Hepatocyte (in vitro differentiated cells): ENCODE measurements around the gene BEND6. TPM values are rescaled to one million over a fixed set of nuclear protein-coding genes. Genes with fewer than 3 reads are reported as not detected.

Experiments used
- DNase-seq: peaks from one replicate; pipeline ENCODE4 v3.0.0-alpha.2; 2016; ENCODE audit warnings: low spot score
- H2AFZ ChIP-seq: fragments of 200-600 bp; sonication (generic); 2 replicates; pipeline ENCODE4 v1.6.0; 2016; ENCODE audit warnings: antibody characterized with exemption, mild to moderate bottlenecking
- H3K27ac ChIP-seq: fragments of 200-600 bp; sonication (generic); 2 replicates; pipeline ENCODE4 v1.5.1; 2016; ENCODE audit warnings: mild to moderate bottlenecking
- H3K27me3 ChIP-seq: fragments of 200-600 bp; sonication (generic); 2 replicates; pipeline ENCODE4 v1.6.1; 2016
- H3K36me3 ChIP-seq: fragments of 200-600 bp; sonication (generic); replicated peaks from 2 replicates; pipeline ENCODE4 v1.5.1; 2016; ENCODE audit warnings: low read depth; ENCODE audit not compliant: insufficient read depth
- H3K4me1 ChIP-seq: fragments of 200-600 bp; sonication (generic); 2 replicates; pipeline ENCODE4 v1.5.1; 2016; ENCODE audit warnings: mild to moderate bottlenecking, moderate library complexity; ENCODE audit not compliant: insufficient read depth
- H3K4me2 ChIP-seq: fragments of 200-600 bp; sonication (generic); 2 replicates; pipeline ENCODE4 v1.6.0; 2016
- H3K4me3 ChIP-seq: fragments of 200-600 bp; sonication (generic); 2 replicates; pipeline ENCODE4 v1.5.1; 2016; ENCODE audit warnings: mild to moderate bottlenecking
- H3K79me2 ChIP-seq: fragments of 200-600 bp; sonication (generic); 2 replicates; pipeline ENCODE4 v1.6.0; 2017; ENCODE audit warnings: mild to moderate bottlenecking
- H3K9me2 ChIP-seq: fragments of 200-600 bp; sonication (generic); replicated peaks from 2 replicates; pipeline ENCODE4 v1.6.0; 2017; ENCODE audit warnings: mild to moderate bottlenecking; ENCODE audit not compliant: insufficient read depth
- H3K9me3 ChIP-seq: fragments of 200-600 bp; sonication (generic); 2 replicates; pipeline ENCODE4 v1.5.1; 2016; ENCODE audit warnings: low read depth, mild to moderate bottlenecking
- H4K20me1 ChIP-seq: fragments of 200-600 bp; sonication (generic); 2 replicates; pipeline ENCODE4 v1.6.0; 2016; ENCODE audit warnings: mild to moderate bottlenecking; ENCODE audit not compliant: insufficient read depth, poor library complexity, severe bottlenecking
- CTCF ChIP-seq: fragments of 200-600 bp; sonication (generic); IDR thresholded peaks from 2 replicates; pipeline ENCODE4 v1.5.1; 2016; ENCODE audit warnings: antibody characterized with exemption, mild to moderate bottlenecking; ENCODE audit not compliant: poor library complexity
- EZH2 ChIP-seq: fragments of 200-600 bp; sonication (generic); IDR thresholded peaks from 2 replicates; pipeline ENCODE4 v1.6.1; 2016; ENCODE audit warnings: antibody characterized with exemption, mild to moderate bottlenecking, borderline replicate concordance
- EZH2phosphoT487 ChIP-seq: fragments of 200-600 bp; sonication (generic); IDR thresholded peaks from one replicate; pipeline ENCODE4 v1.6.1; 2018; ENCODE audit warnings: antibody characterized with exemption, mild to moderate bottlenecking, low read depth, moderate library complexity; ENCODE audit not compliant: unreplicated experiment, severe bottlenecking
- WGBS: methylation state at CpG from one replicate; pipeline ENCODE4 v1.1.6; 2016; ENCODE audit warnings: low lambda C conversion rate; ENCODE audit errors: missing lambda C conversion rate; 5-methylcytosine and 5-hydroxymethylcytosine counted together
- polyA plus RNA-seq: library from polyadenylated mRNA; unstranded; fragments of >200 nt; fragmentation: Nextera tagmentation; extraction: Ambion mirVana; gene quantifications from 2 replicates; pipeline ENCODE4 v1.2.1, GENCODE V29; 2016
- total RNA-seq: library from RNA; depleted of rRNA; stranded (reverse); fragments of >200 nt; gene quantifications from 2 replicates; pipeline ENCODE4 v1.2.3, GENCODE V29; 2014

BEND6 gene
- total and polyA plus RNA-seq, 2 experiments from 2014 or later, result 1.2 to 2.0 TPM

DNA sequence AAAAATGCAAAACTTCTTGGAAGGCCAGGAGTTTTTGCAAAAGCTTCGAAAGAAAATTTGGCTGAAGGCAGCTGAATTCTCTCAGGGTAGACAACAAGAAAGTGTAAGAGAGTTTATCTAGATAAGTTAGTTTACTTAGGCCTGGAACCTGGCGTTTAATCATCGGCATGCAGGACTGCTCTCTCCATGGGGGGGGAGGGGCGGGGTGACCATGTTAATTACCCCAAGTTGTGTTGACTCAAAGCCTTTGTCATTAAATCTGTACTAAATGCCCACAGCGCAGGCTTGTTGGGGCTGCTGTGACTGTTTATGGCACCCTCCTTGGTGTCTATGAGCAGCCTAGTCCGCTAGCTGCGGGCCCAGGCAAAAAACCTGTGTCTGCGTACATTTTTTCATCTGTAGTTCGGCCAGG lies 115.0 kb downstream of the BEND6 start:
- Histone ChIP-seq H3K4me2 (no peak overlapping the region), H3K36me3 (no peaks in the 10 kb centered on the region), H3K27me3 (no peaks in the 10 kb centered on the region), H3K4me1 (no peaks in the 10 kb centered on the region), H2AFZ (no peak overlapping the region), H3K4me3 (no peak overlapping the region), H3K79me2 (no peaks in the 10 kb centered on the region), H4K20me1 (no peaks in the 10 kb centered on the region), H3K9me3 (no peaks in the 10 kb centered on the region), H3K27ac (no peak overlapping the region), H3K9me2 (no peaks in the 10 kb centered on the region)
- TF ChIP-seq EZH2phosphoT487 (no peak), CTCF (no peak), EZH2 (no peak)
- no peak for DNase-seq
- 90% methylated on average over 9 of the region's 9 CpGs for WGBS

DNA sequence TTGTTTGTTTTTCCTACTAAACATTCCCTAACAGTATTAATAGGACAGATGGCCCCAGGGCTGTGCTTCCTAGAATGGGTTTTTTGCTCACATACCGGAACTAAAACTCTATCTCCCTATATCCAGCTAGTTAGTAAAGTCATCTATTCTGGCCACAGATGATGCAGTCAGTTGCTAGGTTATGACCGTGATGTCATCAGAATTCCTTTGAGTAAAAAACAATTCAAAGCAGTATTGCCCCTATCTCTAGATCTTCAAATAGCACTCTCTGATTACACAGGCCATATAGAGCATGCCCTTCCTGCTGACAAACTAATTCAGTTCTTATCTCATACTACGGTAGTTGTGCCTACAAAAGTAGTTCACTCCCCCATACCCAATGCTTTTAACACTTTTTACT lies 117.2 kb downstream of the BEND6 start:
- Histone ChIP-seq H2AFZ (no peak overlapping the region), H3K4me1 (no peaks in the 10 kb centered on the region), H4K20me1 (no peaks in the 10 kb centered on the region), H3K4me2 (no peak overlapping the region), H3K9me2 (no peaks in the 10 kb centered on the region), H3K9me3 (no peaks in the 10 kb centered on the region), H3K36me3 (no peaks in the 10 kb centered on the region), H3K27me3 (no peaks in the 10 kb centered on the region), H3K79me2 (no peaks in the 10 kb centered on the region), H3K4me3 (no peak overlapping the region), H3K27ac (no peak overlapping the region)
- whole genome bisulfite sequencing, result 76% methylated on average over 3 of the region's 3 CpGs
- TF ChIP-seq EZH2 (no peak), CTCF (no peak), EZH2phosphoT487 (no peak)
- DNase-seq, result no peak

DNA sequence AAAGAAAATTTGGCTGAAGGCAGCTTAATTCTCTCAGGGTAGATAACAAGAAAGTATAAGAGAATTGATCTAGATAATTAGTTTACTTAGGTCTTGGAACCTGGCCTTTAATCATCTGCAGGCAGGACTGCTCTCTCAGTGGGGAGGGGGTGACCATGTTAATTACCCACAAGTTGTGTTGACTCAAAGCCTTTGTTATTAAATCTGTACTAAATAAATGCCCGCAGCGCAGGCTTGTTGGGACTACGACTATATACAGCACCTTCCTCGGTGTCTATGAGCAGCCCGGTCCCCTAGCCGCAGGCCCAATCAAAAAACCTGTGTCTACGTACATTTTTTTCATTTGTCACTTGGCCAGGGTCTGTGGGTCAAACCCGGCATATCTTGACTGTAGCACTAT lies 119.5 kb downstream of the BEND6 start:
- H3K4me3 ChIP-seq, result no peak overlapping the region
- no peaks in the 10 kb centered on the region for H3K9me3 ChIP-seq
- no peaks in the 10 kb centered on the region for H3K27me3 ChIP-seq
- TF ChIP-seq EZH2, result no peak
- no peak for TF ChIP-seq CTCF
- no peak for TF ChIP-seq EZH2phosphoT487
- DNase-seq, result no peak
- no peak overlapping the region for H2AFZ ChIP-seq
- no peaks in the 10 kb centered on the region for H3K36me3 ChIP-seq
- H3K79me2 ChIP-seq, result no peaks in the 10 kb centered on the region
- 94% methylated on average over 8 of the region's 8 CpGs for WGBS
- no peaks in the 10 kb centered on the region for H3K9me2 ChIP-seq
- H3K4me1 ChIP-seq, result no peaks in the 10 kb centered on the region
- no peaks in the 10 kb centered on the region for H4K20me1 ChIP-seq
- H3K4me2 ChIP-seq, result no peak overlapping the region
- H3K27ac ChIP-seq, result no peak overlapping the region

GRCh38 chr6:57075092-57075491 lies 120.2 kb downstream of the BEND6 start:
- no peaks in the 10 kb centered on the region for H3K9me2 ChIP-seq
- TF ChIP-seq EZH2, result no peak
- TF ChIP-seq CTCF, result no peak
- no peak for TF ChIP-seq EZH2phosphoT487
- no peaks in the 10 kb centered on the region for H4K20me1 ChIP-seq

More at GRCh38 chr6:57075092-57075491, 120.2 kb downstream of the BEND6 start:
- Histone ChIP-seq H3K36me3 (no peaks in the 10 kb centered on the region), H3K4me1 (no peaks in the 10 kb centered on the region), H3K27me3 (no peaks in the 10 kb centered on the region), H3K9me3 (no peaks in the 10 kb centered on the region), H3K27ac (no peak overlapping the region), H2AFZ (no peak overlapping the region), H3K79me2 (no peaks in the 10 kb centered on the region), H3K4me3 (no peak overlapping the region), H3K4me2 (no peak overlapping the region)
- DNase-seq, result no peak
